Caco-2 (cell line): ENCODE measurements around the gene PCDHGC4. TPM values are rescaled to one million over a fixed set of nuclear protein-coding genes. Genes with fewer than 3 reads are reported as not detected.

Source experiments
- BruUV-seq: library from RNA; stranded (reverse); fragments of 400-500 nt; replicated peaks from 2 replicates; lab custom pipeline; 2021; lab: Mats Ljungman, UMichigan
- CTCF ChIA-PET: fragments of 300-600 bp; sonication (Branson Sonifier 250); formaldehyde crosslinking; loops from one replicate; lab custom pipeline; 2022; ENCODE audit warnings: antibody characterized with exemption; lab: Charles Lee
- POLR2A ChIA-PET: fragments of 300-600 bp; sonication (Branson Sonifier 250); formaldehyde crosslinking; loops from one replicate; lab custom pipeline; 2022; ENCODE audit warnings: antibody characterized with exemption; lab: Charles Lee
- DNase-seq, 2 experiments: peaks; one replicate each; pipeline versions ENCODE4 v3.0.0 to v3.0.0-alpha.2; 2020 to 2022
- H3K27me3 ChIP-seq: replicated peaks from 2 replicates; pipeline ENCODE4 v1.6.0; 2011; ENCODE audit warnings: low read length; ENCODE audit not compliant: control insufficient read depth, insufficient read depth
- H3K36me3 ChIP-seq: 2 replicates; pipeline ENCODE4 v1.5.1; 2011; ENCODE audit warnings: low read length; ENCODE audit not compliant: control insufficient read depth, insufficient read depth
- H3K4me1 ChIP-seq: fragments of 250-450 bp; sonication (Bioruptor Pico); 2 replicates; pipeline ENCODE4 v1.5.1; 2020; ENCODE audit warnings: mild to moderate bottlenecking
- H3K4me3 ChIP-seq: 2 replicates; pipeline ENCODE4 v1.5.1; 2011; ENCODE audit warnings: low read depth, mild to moderate bottlenecking, control low read depth, low read length
- H3K9me3 ChIP-seq: fragments of 250-450 bp; sonication (Bioruptor Pico); 2 replicates; pipeline ENCODE4 v1.5.1; 2020; ENCODE audit warnings: mild to moderate bottlenecking, moderate library complexity
- H3K27ac Mint-ChIP-seq: one replicate; pipeline ENCODE4 v1.8.0; 2022; ENCODE audit warnings: mixed read lengths; ENCODE audit not compliant: unreplicated experiment
- H3K27me3 Mint-ChIP-seq: one replicate; pipeline ENCODE4 v1.8.0; 2022; ENCODE audit warnings: mixed read lengths; ENCODE audit not compliant: insufficient read depth, unreplicated experiment
- H3K36me3 Mint-ChIP-seq: one replicate; pipeline ENCODE4 v1.8.0; 2022; ENCODE audit warnings: mild to moderate bottlenecking, mixed read lengths; ENCODE audit not compliant: insufficient read depth, unreplicated experiment
- H3K4me1 Mint-ChIP-seq: one replicate; pipeline ENCODE4 v1.8.0; 2022; ENCODE audit warnings: low read depth, mixed read lengths; ENCODE audit not compliant: unreplicated experiment
- H3K4me3 Mint-ChIP-seq: one replicate; pipeline ENCODE4 v1.8.0; 2022; ENCODE audit warnings: mild to moderate bottlenecking, moderate library complexity, mixed read lengths; ENCODE audit not compliant: unreplicated experiment
- H3K9me3 Mint-ChIP-seq: one replicate; pipeline ENCODE4 v1.8.0; 2022; ENCODE audit warnings: mixed read lengths; ENCODE audit not compliant: unreplicated experiment
- intact Hi-C: fragments of 100-400 bp; cut with micrococcal nuclease; formaldehyde crosslinking; loops from one replicate; pipeline ENCODE4 v1.10.0; 2022; ENCODE audit not compliant: unreplicated experiment
- total RNA-seq: library from RNA; stranded (reverse); gene quantifications from 2 replicates; pipeline ENCODE4 v1.2.3, GENCODE V29; 2022
- TF ChIP-seq, protein P1 (sequence below), 2 experiments: fragments of 200-600 bp in 1 of 2; IDR thresholded peaks; 1 replicate in 1 of 2; 2 replicates in 1 of 2; pipeline versions ENCODE4 v1.5.1 to v1.8.0; 2011 to 2022; ENCODE audit warnings: antibody characterized with exemption in 1 of 2, control low read depth in 1 of 2, inconsistent platforms in 1 of 2, low read depth in 1 of 2, low read length in 1 of 2, mild to moderate bottlenecking in 1 of 2, moderate library complexity in 1 of 2; ENCODE audit not compliant: insufficient read depth in 1 of 2, severe bottlenecking in 1 of 2, unreplicated experiment in 1 of 2

The PCDHGC4 gene
- total RNA-seq, 1 experiment from 2014 or later = 0.39 TPM

DNA sequence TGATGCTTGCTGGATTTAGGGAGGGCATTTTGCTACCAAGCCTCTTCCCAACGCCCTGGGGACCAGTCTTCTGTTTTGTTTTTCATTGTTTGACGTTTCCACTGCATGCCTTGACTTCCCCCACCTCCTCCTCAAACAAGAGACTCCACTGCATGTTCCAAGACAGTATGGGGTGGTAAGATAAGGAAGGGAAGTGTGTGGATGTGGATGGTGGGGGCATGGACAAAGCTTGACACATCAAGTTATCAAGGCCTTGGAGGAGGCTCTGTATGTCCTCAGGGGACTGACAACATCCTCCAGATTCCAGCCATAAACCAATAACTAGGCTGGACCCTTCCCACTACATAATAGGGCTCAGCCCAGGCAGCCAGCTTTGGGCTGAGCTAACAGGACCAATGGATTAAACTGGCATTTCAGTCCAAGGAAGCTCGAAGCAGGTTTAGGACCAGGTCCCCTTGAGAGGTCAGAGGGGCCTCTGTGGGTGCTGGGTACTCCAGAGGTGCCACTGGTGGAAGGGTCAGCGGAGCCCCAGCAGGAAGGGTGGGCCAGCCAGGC lies 27.0 kb downstream of the PCDHGC4 start:
- H3K4me1 ChIP-seq = no peaks in the 10 kb centered on the region
- ChIA-PET CTCF (interaction anchor here (0.6 to 1.0 kb wide), 2 partner anchors 22 to 52 kb away, joined by 3 to 11 read pairs; no protein-coding TSS in a partner anchor), POLR2A (no interaction called here)
- intact Hi-C loops = loop anchor here (2.0 kb wide), 1 partner anchor 99 kb away; the partner anchor contains the start of gene PCDHGA10
- DNase-seq = no peak
- peaks cover 55% of the 10 kb centered on the region for H3K36me3 Mint-ChIP-seq
- TF ChIP-seq, protein P1, sequence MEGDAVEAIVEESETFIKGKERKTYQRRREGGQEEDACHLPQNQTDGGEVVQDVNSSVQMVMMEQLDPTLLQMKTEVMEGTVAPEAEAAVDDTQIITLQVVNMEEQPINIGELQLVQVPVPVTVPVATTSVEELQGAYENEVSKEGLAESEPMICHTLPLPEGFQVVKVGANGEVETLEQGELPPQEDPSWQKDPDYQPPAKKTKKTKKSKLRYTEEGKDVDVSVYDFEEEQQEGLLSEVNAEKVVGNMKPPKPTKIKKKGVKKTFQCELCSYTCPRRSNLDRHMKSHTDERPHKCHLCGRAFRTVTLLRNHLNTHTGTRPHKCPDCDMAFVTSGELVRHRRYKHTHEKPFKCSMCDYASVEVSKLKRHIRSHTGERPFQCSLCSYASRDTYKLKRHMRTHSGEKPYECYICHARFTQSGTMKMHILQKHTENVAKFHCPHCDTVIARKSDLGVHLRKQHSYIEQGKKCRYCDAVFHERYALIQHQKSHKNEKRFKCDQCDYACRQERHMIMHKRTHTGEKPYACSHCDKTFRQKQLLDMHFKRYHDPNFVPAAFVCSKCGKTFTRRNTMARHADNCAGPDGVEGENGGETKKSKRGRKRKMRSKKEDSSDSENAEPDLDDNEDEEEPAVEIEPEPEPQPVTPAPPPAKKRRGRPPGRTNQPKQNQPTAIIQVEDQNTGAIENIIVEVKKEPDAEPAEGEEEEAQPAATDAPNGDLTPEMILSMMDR (IDR thresholded peaks at IDR 0.05; ENCODE audit: insufficient read depth in 1 of 2, low read depth in 1 of 2, low read length in 1 of 2, severe bottlenecking in 1 of 2, unreplicated experiment in 1 of 2) = no peak
- no peaks in the 10 kb centered on the region for H3K9me3 ChIP-seq
- H3K27me3 ChIP-seq = no peaks in the 10 kb centered on the region
- H3K4me3 Mint-ChIP-seq = no peak overlapping the region
- H3K36me3 ChIP-seq = no peaks in the 10 kb centered on the region; the same call in 1 of the 2 replicates
- no TSS peak for BruUV-seq
- no peak overlapping the region for H3K27ac Mint-ChIP-seq
- no peaks in the 10 kb centered on the region for H3K4me1 Mint-ChIP-seq
- no peak overlapping the region for H3K4me3 ChIP-seq
- no peaks in the 10 kb centered on the region for H3K9me3 Mint-ChIP-seq
- H3K27me3 Mint-ChIP-seq = no peaks in the 10 kb centered on the region

DNA sequence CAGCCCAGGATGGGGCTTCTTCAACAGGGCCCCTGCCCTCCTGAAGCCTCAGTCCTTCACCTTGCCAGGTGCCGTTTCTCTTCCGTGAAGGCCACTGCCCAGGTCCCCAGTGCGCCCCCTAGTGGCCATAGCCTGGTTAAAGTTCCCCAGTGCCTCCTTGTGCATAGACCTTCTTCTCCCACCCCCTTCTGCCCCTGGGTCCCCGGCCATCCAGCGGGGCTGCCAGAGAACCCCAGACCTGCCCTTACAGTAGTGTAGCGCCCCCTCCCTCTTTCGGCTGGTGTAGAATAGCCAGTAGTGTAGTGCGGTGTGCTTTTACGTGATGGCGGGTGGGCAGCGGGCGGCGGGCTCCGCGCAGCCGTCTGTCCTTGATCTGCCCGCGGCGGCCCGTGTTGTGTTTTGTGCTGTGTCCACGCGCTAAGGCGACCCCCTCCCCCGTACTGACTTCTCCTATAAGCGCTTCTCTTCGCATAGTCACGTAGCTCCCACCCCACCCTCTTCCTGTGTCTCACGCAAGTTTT lies 27.6 kb downstream of the PCDHGC4 start:
- POLR2A ChIA-PET = no interaction called here
- Histone ChIP-seq H3K4me1 (no peaks in the 10 kb centered on the region), H3K4me3 (no peak overlapping the region), H3K27me3 (no peaks in the 10 kb centered on the region), H3K36me3 (no peaks in the 10 kb centered on the region; the same call in 1 of the 2 replicates), H3K9me3 (no peaks in the 10 kb centered on the region)
- BruUV-seq = no TSS peak
- CTCF ChIA-PET = interaction anchor here (1.0 kb wide), 1 partner anchor 52 kb away, joined by 3 read pairs; no protein-coding TSS in a partner anchor
- peaks cover 61% of the 10 kb centered on the region for H3K36me3 Mint-ChIP-seq
- H3K4me1 Mint-ChIP-seq = no peaks in the 10 kb centered on the region
- H3K4me3 Mint-ChIP-seq = no peak overlapping the region
- peak; percentile 64 to 77 for DNase-seq
- no peaks in the 10 kb centered on the region for H3K27me3 Mint-ChIP-seq
- H3K9me3 Mint-ChIP-seq = no peaks in the 10 kb centered on the region
- TF ChIP-seq, protein P1 (IDR thresholded peaks at IDR 0.05; ENCODE audit: insufficient read depth in 1 of 2, low read depth in 1 of 2, low read length in 1 of 2, severe bottlenecking in 1 of 2, unreplicated experiment in 1 of 2) = peak; percentile 67 to 85
- peak overlapping the region; percentile 58 for H3K27ac Mint-ChIP-seq
- intact Hi-C loops = loop anchor here (2.0 kb wide), 1 partner anchor 100 kb away; the partner anchor contains the start of gene PCDHGA10

DNA sequence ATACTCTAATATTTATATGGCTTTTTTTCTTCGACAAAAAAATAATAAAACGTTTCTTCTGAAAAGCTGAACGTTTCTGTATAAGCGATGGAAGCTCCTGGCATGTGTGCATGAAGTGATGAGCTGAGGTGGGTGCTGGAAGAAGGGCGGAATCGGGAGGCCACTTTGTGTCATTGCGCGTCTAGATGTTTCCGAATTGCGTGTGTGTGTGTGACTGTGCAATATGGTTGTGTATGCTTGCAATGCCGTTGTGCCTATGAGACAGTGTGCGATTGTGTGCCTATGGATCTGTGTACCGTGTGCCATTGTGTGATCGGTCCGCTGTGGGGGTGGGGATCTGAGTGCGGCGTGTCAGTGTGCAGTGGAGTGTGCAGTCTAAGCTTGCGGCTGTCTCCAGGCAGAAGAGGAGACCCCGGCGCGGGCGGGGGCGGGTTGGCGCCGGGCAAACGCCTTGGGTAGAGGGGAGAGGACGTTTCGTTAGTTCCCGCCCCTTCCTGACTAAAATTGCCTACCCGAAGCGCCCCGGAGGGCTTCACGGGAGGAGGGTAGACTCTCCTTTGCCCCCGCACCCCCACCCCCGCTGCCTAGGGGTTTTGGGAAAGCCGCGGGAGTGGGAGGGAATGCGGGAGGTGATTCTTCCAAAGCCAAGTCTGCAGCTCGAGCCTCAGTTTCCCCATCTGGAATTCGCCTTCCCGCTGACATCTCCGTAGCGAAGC lies 28.2 kb downstream of the PCDHGC4 start:
- H3K27ac Mint-ChIP-seq = peak overlapping the region; percentile 58
- Histone ChIP-seq H3K27me3 (no peaks in the 10 kb centered on the region), H3K36me3 (no peaks in the 10 kb centered on the region; the same call in 1 of the 2 replicates), H3K4me3 (no peak overlapping the region), H3K4me1 (no peaks in the 10 kb centered on the region), H3K9me3 (no peaks in the 10 kb centered on the region)
- TF ChIP-seq, protein P1 (IDR thresholded peaks at IDR 0.05; ENCODE audit: insufficient read depth in 1 of 2, low read depth in 1 of 2, low read length in 1 of 2, severe bottlenecking in 1 of 2, unreplicated experiment in 1 of 2) = no peak
- POLR2A ChIA-PET = no interaction called here
- DNase-seq = no peak
- H3K36me3 Mint-ChIP-seq = peaks cover 67% of the 10 kb centered on the region
- no peak overlapping the region for H3K4me3 Mint-ChIP-seq
- CTCF ChIA-PET = interaction anchor here (0.6 to 1.1 kb wide), 2 partner anchors 143 to 304 kb away, joined by 3 read pairs; partner anchors contain the start of gene PCDHGB3
- H3K4me1 Mint-ChIP-seq = no peaks in the 10 kb centered on the region
- no peaks in the 10 kb centered on the region for H3K27me3 Mint-ChIP-seq
- H3K9me3 Mint-ChIP-seq = no peaks in the 10 kb centered on the region
- BruUV-seq = no TSS peak
- intact Hi-C loops = loop anchor here (2.0 kb wide), 1 partner anchor 100 kb away; the partner anchor contains the start of gene PCDHGA10
